Parathyroid adenoma (tissue), 2 donors: ENCODE data around the gene C2CD2L.

Experiments used
- H2AFZ ChIP-seq: fragments of 300-600 bp; sonication (generic); one replicate; pipeline ENCODE4 v1.7.0; 2017; ENCODE audit warnings: antibody characterized with exemption, mild to moderate bottlenecking
- H3K27ac ChIP-seq: fragments of 300-600 bp; sonication (generic); one replicate; pipeline ENCODE4 v1.7.0; 2017
- H3K27me3 ChIP-seq: fragments of 300-600 bp; sonication (generic); one replicate; pipeline ENCODE4 v1.7.0; 2017; ENCODE audit warnings: low read length; ENCODE audit not compliant: control insufficient read depth, insufficient read depth
- H3K36me3 ChIP-seq: fragments of 300-600 bp; sonication (generic); one replicate; pipeline ENCODE4 v1.7.0; 2017; ENCODE audit warnings: low read length; ENCODE audit not compliant: control insufficient read depth, insufficient read depth
- H3K4me1 ChIP-seq: fragments of 300-600 bp; sonication (generic); one replicate; pipeline ENCODE4 v1.7.0; 2017; ENCODE audit warnings: control low read depth
- H3K4me2 ChIP-seq: fragments of 300-600 bp; sonication (generic); one replicate; pipeline ENCODE4 v1.7.0; 2017; ENCODE audit warnings: low read length
- H3K4me3 ChIP-seq: fragments of 300-600 bp; sonication (generic); one replicate; pipeline ENCODE4 v1.7.0; 2017; ENCODE audit warnings: low read depth, low read length
- H3K79me2 ChIP-seq: fragments of 300-600 bp; sonication (generic); one replicate; pipeline ENCODE4 v1.7.0; 2017; ENCODE audit warnings: control low read depth
- H3K9ac ChIP-seq: fragments of 300-600 bp; sonication (generic); one replicate; pipeline ENCODE4 v1.7.0; 2017; ENCODE audit warnings: mild to moderate bottlenecking
- H3K9me3 ChIP-seq: fragments of 300-600 bp; sonication (generic); one replicate; pipeline ENCODE4 v1.7.0; 2017; ENCODE audit warnings: low read length; ENCODE audit not compliant: control insufficient read depth
- TF ChIP-seq, protein P1 (sequence below): fragments of 300-600 bp; sonication (generic); IDR thresholded peaks from one replicate; pipeline ENCODE4 v1.7.0; 2017; ENCODE audit warnings: antibody characterized with exemption, mild to moderate bottlenecking
- donor health status: primary hyperparathyroidism.

The C2CD2L gene

DNA sequence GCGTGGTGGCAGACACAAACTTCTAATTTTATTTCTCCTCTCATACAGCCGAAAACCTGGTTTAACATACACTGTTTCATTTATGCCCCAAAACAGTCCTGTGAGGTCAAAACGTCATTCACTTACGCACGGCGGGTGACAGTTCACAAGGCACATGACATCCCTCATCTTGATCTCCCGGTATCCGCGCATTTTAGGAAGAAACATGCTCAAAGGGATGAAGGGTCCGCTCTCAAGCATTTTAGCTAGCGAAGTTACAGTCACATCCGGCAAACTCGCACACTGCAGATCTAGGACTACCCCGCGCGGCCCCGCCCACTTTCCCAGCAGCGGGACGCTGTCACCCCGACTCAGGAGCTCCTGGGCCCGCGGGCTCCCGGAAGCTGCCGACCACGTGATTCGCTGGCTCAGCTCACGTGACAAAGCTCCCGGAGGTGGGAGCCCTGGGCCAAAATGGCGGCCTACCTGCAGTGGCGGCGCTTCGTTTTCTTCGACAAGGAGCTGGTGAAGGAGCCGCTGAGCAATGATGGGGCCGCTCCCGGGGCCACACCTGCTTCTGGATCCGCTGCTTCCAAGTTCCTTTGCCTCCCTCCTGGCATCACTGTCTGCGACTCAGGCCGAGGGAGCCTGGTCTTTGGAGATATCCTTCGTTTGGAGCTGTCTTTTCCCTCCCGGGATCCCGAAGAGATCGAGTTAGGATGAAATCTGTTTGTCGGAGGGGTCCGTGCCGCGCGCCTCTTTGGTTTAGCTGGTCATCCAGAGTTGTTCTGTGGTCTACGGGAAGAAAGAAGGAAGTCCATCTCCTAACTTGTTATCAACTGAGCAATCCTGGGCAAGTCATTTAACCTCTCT lies 39.5 kb upstream of the C2CD2L start, which contains the start of gene VPS11:
TSS of gene VPS11 (plus strand) at position 448 of the 852 bp plus-strand sequence. CDS start at position 454, 6 bp downstream.
- Histone ChIP-seq H3K4me1 (no peaks in the 10 kb centered on the region), H3K27me3 (no peaks in the 10 kb centered on the region), H3K9me3 (no peaks in the 10 kb centered on the region), H3K4me3 (peak within 1 kb of the TSS; percentile 92), H3K4me2 (peak within 1 kb of the TSS; percentile 74), H3K27ac (peak within 1 kb of the TSS; percentile 87), H2AFZ (peak within 1 kb of the TSS; percentile 96), H3K9ac (peak within 1 kb of the TSS; percentile 80), H3K79me2 (peaks cover 4% of the 10 kb centered on the region), H3K36me3 (no peaks in the 10 kb centered on the region)
- TF ChIP-seq, protein P1, sequence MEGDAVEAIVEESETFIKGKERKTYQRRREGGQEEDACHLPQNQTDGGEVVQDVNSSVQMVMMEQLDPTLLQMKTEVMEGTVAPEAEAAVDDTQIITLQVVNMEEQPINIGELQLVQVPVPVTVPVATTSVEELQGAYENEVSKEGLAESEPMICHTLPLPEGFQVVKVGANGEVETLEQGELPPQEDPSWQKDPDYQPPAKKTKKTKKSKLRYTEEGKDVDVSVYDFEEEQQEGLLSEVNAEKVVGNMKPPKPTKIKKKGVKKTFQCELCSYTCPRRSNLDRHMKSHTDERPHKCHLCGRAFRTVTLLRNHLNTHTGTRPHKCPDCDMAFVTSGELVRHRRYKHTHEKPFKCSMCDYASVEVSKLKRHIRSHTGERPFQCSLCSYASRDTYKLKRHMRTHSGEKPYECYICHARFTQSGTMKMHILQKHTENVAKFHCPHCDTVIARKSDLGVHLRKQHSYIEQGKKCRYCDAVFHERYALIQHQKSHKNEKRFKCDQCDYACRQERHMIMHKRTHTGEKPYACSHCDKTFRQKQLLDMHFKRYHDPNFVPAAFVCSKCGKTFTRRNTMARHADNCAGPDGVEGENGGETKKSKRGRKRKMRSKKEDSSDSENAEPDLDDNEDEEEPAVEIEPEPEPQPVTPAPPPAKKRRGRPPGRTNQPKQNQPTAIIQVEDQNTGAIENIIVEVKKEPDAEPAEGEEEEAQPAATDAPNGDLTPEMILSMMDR: no peak

DNA sequence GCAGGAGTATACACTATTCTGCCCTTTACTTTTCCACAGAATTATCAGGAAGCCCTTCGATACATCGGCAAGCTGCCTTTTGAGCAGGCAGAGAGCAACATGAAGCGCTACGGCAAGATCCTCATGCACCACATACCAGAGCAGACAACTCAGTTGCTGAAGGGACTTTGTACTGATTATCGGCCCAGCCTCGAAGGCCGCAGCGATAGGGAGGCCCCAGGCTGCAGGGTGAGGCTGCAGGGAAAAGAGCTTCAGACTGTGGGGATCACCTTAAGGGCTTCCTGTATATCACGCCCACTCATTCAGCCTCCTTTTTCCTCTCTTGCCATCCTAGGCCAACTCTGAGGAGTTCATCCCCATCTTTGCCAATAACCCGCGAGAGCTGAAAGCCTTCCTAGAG lies 29.3 kb upstream of the C2CD2L start:
- H3K4me3 ChIP-seq: no peak overlapping the region
- no peak overlapping the region for H3K4me2 ChIP-seq
- no peak overlapping the region for H3K9ac ChIP-seq
- no peak overlapping the region for H2AFZ ChIP-seq
- no peaks in the 10 kb centered on the region for H3K79me2 ChIP-seq
- H3K27ac ChIP-seq: no peak overlapping the region
- no peaks in the 10 kb centered on the region for H3K27me3 ChIP-seq
- no peaks in the 10 kb centered on the region for H3K36me3 ChIP-seq
- no peaks in the 10 kb centered on the region for H3K4me1 ChIP-seq
- TF ChIP-seq, protein P1: no peak
- no peaks in the 10 kb centered on the region for H3K9me3 ChIP-seq

- Histone ChIP-seq H2AFZ (no peak overlapping the region), H3K9ac (no peak overlapping the region), H3K27ac (no peak overlapping the region), H3K4me3 (no peak overlapping the region), H3K79me2 (no peaks in the 10 kb centered on the region), H3K27me3 (no peaks in the 10 kb centered on the region), H3K4me2 (no peak overlapping the region), H3K9me3 (no peaks in the 10 kb centered on the region), H3K4me1 (no peaks in the 10 kb centered on the region), H3K36me3 (no peaks in the 10 kb centered on the region)
- TF ChIP-seq, protein P1: no peak
These were observed 28.3 kb upstream of the C2CD2L start for GRCh38 chr11:119078675-119079420.

DNA sequence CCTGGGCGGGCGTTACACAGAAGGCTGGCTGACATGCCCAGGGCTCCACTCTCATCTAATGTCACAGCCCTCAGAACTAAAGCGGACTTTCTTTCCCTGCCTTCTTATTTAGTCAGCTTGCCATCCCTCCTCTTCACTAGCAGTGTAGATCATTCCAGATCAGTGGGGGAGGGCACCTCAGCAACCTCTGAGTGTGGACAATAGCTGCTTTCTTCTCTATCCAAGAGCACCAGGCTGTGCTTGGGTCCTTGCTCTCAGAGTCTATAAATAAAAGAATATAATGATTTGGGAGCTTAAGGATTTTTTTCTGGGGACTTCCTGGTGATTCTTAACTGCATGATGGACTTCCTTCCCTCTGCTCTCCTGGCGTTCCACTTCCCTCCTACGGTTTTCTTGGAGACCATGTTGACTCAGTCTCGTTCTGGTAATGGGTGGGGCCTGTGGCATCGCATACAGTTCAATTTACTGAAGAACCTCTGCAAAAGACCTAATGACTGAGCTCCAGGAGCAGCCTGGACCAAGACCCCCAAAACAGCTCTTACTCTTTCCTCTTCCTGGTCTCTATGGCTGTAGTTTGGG lies 25.4 kb upstream of the C2CD2L start:
- Histone ChIP-seq H3K4me1 (peaks cover 7% of the 10 kb centered on the region), H3K9me3 (no peaks in the 10 kb centered on the region), H3K9ac (no peak overlapping the region), H3K4me2 (no peak overlapping the region), H3K79me2 (no peaks in the 10 kb centered on the region), H3K27me3 (no peaks in the 10 kb centered on the region), H3K36me3 (no peaks in the 10 kb centered on the region), H3K27ac (no peak overlapping the region), H3K4me3 (no peak overlapping the region), H2AFZ (no peak overlapping the region)
- TF ChIP-seq, protein P1: no peak
